Activated T-cell treated with anti-CD3 and anti-CD28 coated beads, Interleukin-2, amount 50 U/mL, for 4 hours (primary cell): Measurements from ENCODE around the gene PSMA2. TPM values are rescaled to one million over a fixed set of nuclear protein-coding genes. Genes with fewer than 3 reads are reported as not detected.
"Not testable (repeated sequence)": the region's sequence is repeated elsewhere in the genome, so short reads cannot be mapped to it uniquely, and the experiment has no call there.

ENCODE experiments used
- ATAC-seq, 2 donors: fragments of 200-7000 bp; cut with Tn5 transposase; one replicate each; pipeline ENCODE4 v1.10.0; 2021
- DNase-seq: peaks from one replicate; pipeline ENCODE4 v3.0.0-alpha.2; 2020
- H3K27me3 Mint-ChIP-seq: one replicate; pipeline ENCODE4 v1.8.0; 2021; ENCODE audit warnings: low read depth, mixed read lengths
- H3K36me3 Mint-ChIP-seq: one replicate; pipeline ENCODE4 v1.8.0; 2022; ENCODE audit warnings: mixed read lengths; ENCODE audit not compliant: insufficient read depth
- H3K4me1 Mint-ChIP-seq: one replicate; pipeline ENCODE4 v1.8.0; 2021; ENCODE audit warnings: low read depth, mixed read lengths
- H3K4me3 Mint-ChIP-seq: one replicate; pipeline ENCODE4 v1.8.0; 2021; ENCODE audit warnings: mild to moderate bottlenecking, moderate library complexity, mixed read lengths
- H3K9me3 Mint-ChIP-seq: one replicate; pipeline ENCODE4 v1.8.0; 2021; ENCODE audit warnings: mixed read lengths
- total RNA-seq, 3 donors: library from RNA; stranded (reverse); gene quantifications; one replicate each; pipeline ENCODE4 v1.2.1, GENCODE V29; 2021

Gene PSMA2
- total RNA-seq, 3 donors from 2014 or later = 224 to 252 (median 240) TPM

GRCh38 chr7:42900842-42901241 is 31.1 kb downstream of the PSMA2 start:
- DNase-seq (no peak), ATAC-seq (no peak)
- Mint-ChIP-seq H3K9me3 (no peaks in the 10 kb centered on the region), H3K36me3 (peaks cover 2% of the 10 kb centered on the region), H3K4me3 (no peak overlapping the region), H3K4me1 (no peaks in the 10 kb centered on the region), H3K27me3 (no peaks in the 10 kb centered on the region)

- Mint-ChIP-seq H3K27me3 (no peaks in the 10 kb centered on the region), H3K36me3 (peaks cover 8% of the 10 kb centered on the region), H3K9me3 (peaks cover 15% of the 10 kb centered on the region), H3K4me3 (no peak overlapping the region), H3K4me1 (peaks cover 7% of the 10 kb centered on the region)
- DNase-seq = no peak
- no peak for ATAC-seq
These were observed 38.4 kb downstream of the PSMA2 start for GRCh38 chr7:42893346-42894240.

- Mint-ChIP-seq H3K4me1 (peaks cover 21% of the 10 kb centered on the region), H3K27me3 (peaks cover 4% of the 10 kb centered on the region), H3K36me3 (no peaks in the 10 kb centered on the region), H3K4me3 (peak overlapping the region; percentile 82), H3K9me3 (no peaks in the 10 kb centered on the region)
- no peak for ATAC-seq
- no peak for DNase-seq
These were observed 45.0 kb downstream of the PSMA2 start for GRCh38 chr7:42886893-42887505.

- Mint-ChIP-seq H3K4me1 (peaks cover 21% of the 10 kb centered on the region), H3K4me3 (no peak overlapping the region), H3K36me3 (no peaks in the 10 kb centered on the region), H3K9me3 (no peaks in the 10 kb centered on the region), H3K27me3 (peaks cover 4% of the 10 kb centered on the region)
- no peak for DNase-seq
- ATAC-seq = no peak
These were observed 45.8 kb downstream of the PSMA2 start for GRCh38 chr7:42886129-42886528.

GRCh38 chr7:42885183-42885582 is 46.8 kb downstream of the PSMA2 start:
- H3K9me3 Mint-ChIP-seq, H3K27me3 Mint-ChIP-seq, DNase-seq, ATAC-seq, H3K36me3 Mint-ChIP-seq, H3K4me3 Mint-ChIP-seq: not testable (repeated sequence)
- H3K4me1 Mint-ChIP-seq = peaks cover 21% of the 10 kb centered on the region

- Mint-ChIP-seq H3K27me3 (peaks cover 4% of the 10 kb centered on the region), H3K36me3 (no peaks in the 10 kb centered on the region), H3K4me1 (peaks cover 18% of the 10 kb centered on the region), H3K4me3 (no peak overlapping the region), H3K9me3 (no peaks in the 10 kb centered on the region)
- DNase-seq = no peak
- no peak for ATAC-seq
These were observed 48.0 kb downstream of the PSMA2 start for GRCh38 chr7:42883950-42884349.

GRCh38 chr7:42880392-42880791 is 51.6 kb downstream of the PSMA2 start:
- Mint-ChIP-seq H3K4me3 (no peak overlapping the region), H3K27me3 (peaks cover 2% of the 10 kb centered on the region), H3K36me3 (no peaks in the 10 kb centered on the region), H3K9me3 (no peaks in the 10 kb centered on the region), H3K4me1 (no peaks in the 10 kb centered on the region)
- ATAC-seq (no peak), DNase-seq (no peak)

GRCh38 chr7:42878303-42878702 is 53.7 kb downstream of the PSMA2 start:
- Mint-ChIP-seq H3K36me3 (no peaks in the 10 kb centered on the region), H3K27me3 (peaks cover 2% of the 10 kb centered on the region)

GRCh38 chr7:42877862-42878261 is 54.1 kb downstream of the PSMA2 start:
- no peaks in the 10 kb centered on the region for H3K36me3 Mint-ChIP-seq
- H3K27me3 Mint-ChIP-seq = peaks cover 2% of the 10 kb centered on the region
- H3K4me3 Mint-ChIP-seq = no peak overlapping the region
- DNase-seq (no peak), ATAC-seq (no peak)
- H3K9me3 Mint-ChIP-seq = no peaks in the 10 kb centered on the region
- no peaks in the 10 kb centered on the region for H3K4me1 Mint-ChIP-seq

More at GRCh38 chr7:42878303-42878702, 53.7 kb downstream of the PSMA2 start:
- Mint-ChIP-seq H3K4me3 (no peak overlapping the region), H3K4me1 (no peaks in the 10 kb centered on the region), H3K9me3 (no peaks in the 10 kb centered on the region)
- DNase-seq (no peak), ATAC-seq (no peak)

- no peaks in the 10 kb centered on the region for H3K36me3 Mint-ChIP-seq
- DNase-seq (peak; percentile 38), ATAC-seq (peak; percentile 67 to 73)
- no peak overlapping the region for H3K4me3 Mint-ChIP-seq
- H3K9me3 Mint-ChIP-seq = no peaks in the 10 kb centered on the region
- H3K27me3 Mint-ChIP-seq = peaks cover 2% of the 10 kb centered on the region
- H3K4me1 Mint-ChIP-seq = no peaks in the 10 kb centered on the region
These were observed 55.5 kb downstream of the PSMA2 start for GRCh38 chr7:42876182-42877068.

- ATAC-seq (peak; percentile 97 to 98), DNase-seq (no peak)
- Mint-ChIP-seq H3K9me3 (peaks cover 3% of the 10 kb centered on the region), H3K4me1 (peaks cover 16% of the 10 kb centered on the region), H3K36me3 (peaks cover 2% of the 10 kb centered on the region), H3K27me3 (peaks cover 9% of the 10 kb centered on the region), H3K4me3 (peak overlapping the region; percentile 32)
These were observed 62.6 kb downstream of the PSMA2 start for GRCh38 chr7:42869131-42870020.

GRCh38 chr7:42868480-42868879 is 63.5 kb downstream of the PSMA2 start:
- Mint-ChIP-seq H3K9me3 (peaks cover 11% of the 10 kb centered on the region), H3K4me3 (peak overlapping the region; percentile 32)

More at GRCh38 chr7:42868480-42868879, 63.5 kb downstream of the PSMA2 start:
- Mint-ChIP-seq H3K4me1 (peaks cover 16% of the 10 kb centered on the region), H3K27me3 (peaks cover 16% of the 10 kb centered on the region), H3K36me3 (peaks cover 2% of the 10 kb centered on the region)
- ATAC-seq (no peak), DNase-seq (no peak)
